Thoracic aorta (tissue), 2 donors: Measurements from ENCODE around the gene PIK3R6. TPM values are rescaled to one million over a fixed set of nuclear protein-coding genes. Genes with fewer than 3 reads are reported as not detected.

ENCODE experiments used
- ATAC-seq: fragments of 150-250 bp; one replicate; pipeline ENCODE4 v1.8.0; 2017; ENCODE audit warnings: low read depth; ENCODE audit not compliant: insufficient number of reproducible peaks, low FRiP score
- DNase-seq: peaks from one replicate; pipeline ENCODE4 v3.0.0-alpha.2; 2020; ENCODE audit warnings: low spot score
- H3K27ac ChIP-seq, 2 donors: fragments of 200-600 bp; sonication (generic); 1 replicate in 1 of 2; 2 replicates in 1 of 2; pipeline ENCODE4 v1.5.1; 2016; ENCODE audit warnings: mild to moderate bottlenecking in 2 of 2, moderate library complexity in 2 of 2
- H3K27me3 ChIP-seq: fragments of 200-600 bp; sonication (generic); replicated peaks from 2 replicates; pipeline ENCODE4 v1.6.0; 2016; ENCODE audit warnings: mild to moderate bottlenecking; ENCODE audit not compliant: insufficient read depth
- H3K36me3 ChIP-seq: fragments of 200-600 bp; sonication (generic); one replicate; pipeline ENCODE4 v1.5.1; 2016
- H3K4me1 ChIP-seq, 2 donors: fragments of 200-600 bp; sonication (generic); 1 replicate in 1 of 2; 2 replicates in 1 of 2; pipeline versions ENCODE4 v1.5.1 to v1.6.0; 2016; ENCODE audit warnings: low read depth in 2 of 2, mild to moderate bottlenecking in 1 of 2; ENCODE audit not compliant: control insufficient read depth in 1 of 2
- H3K4me3 ChIP-seq: fragments of 200-600 bp; sonication (generic); 2 replicates; pipeline ENCODE4 v1.5.1; 2016; ENCODE audit warnings: mild to moderate bottlenecking
- H3K9me3 ChIP-seq: fragments of 200-600 bp; sonication (generic); 2 replicates; pipeline ENCODE4 v1.5.1; 2016
- CTCF ChIP-seq: fragments of 200-600 bp; sonication (generic); IDR thresholded peaks from one replicate; pipeline ENCODE4 v1.5.1; 2019; ENCODE audit warnings: antibody characterized with exemption
- total RNA-seq, 2 donors: library from RNA; depleted of rRNA; stranded (reverse); fragments of >200 nt; gene quantifications; one replicate each; pipeline versions ENCODE4 v1.1.0 to v1.2.3, GENCODE V29; 2016

PIK3R6 gene
- total RNA-seq, 2 donors from 2014 or later: 1.5 to 3.5 TPM

- peak; percentile 23 for DNase-seq
- Histone ChIP-seq H3K4me1 (peaks cover 0 to 11% of the 10 kb centered on the region in 2 donors), H3K4me3 (no peak overlapping the region), H3K36me3 (no peaks in the 10 kb centered on the region), H3K9me3 (no peaks in the 10 kb centered on the region), H3K27ac (peak overlapping the region in 1 of 2 donors; percentile 38), H3K27me3 (no peaks in the 10 kb centered on the region)
- ATAC-seq: peak; percentile 39
- TF ChIP-seq CTCF: peak; percentile 85
Observed at GRCh38 chr17:8785547-8786413, 81.7 kb downstream of the PIK3R6 start.

- no peaks in the 10 kb centered on the region for H3K9me3 ChIP-seq
- no peak for DNase-seq
- no peak for ATAC-seq
- no peaks in the 10 kb centered on the region for H3K27me3 ChIP-seq
- H3K4me3 ChIP-seq: no peak overlapping the region
- H3K27ac ChIP-seq: no peak overlapping the region
- TF ChIP-seq CTCF: no peak
- H3K4me1 ChIP-seq: peaks cover 12 to 21% of the 10 kb centered on the region in 2 donors
- no peaks in the 10 kb centered on the region for H3K36me3 ChIP-seq
Observed at GRCh38 chr17:8782176-8782575, 85.3 kb downstream of the PIK3R6 start.

- no peak overlapping the region for H3K27ac ChIP-seq
- TF ChIP-seq CTCF: no peak
- H3K4me1 ChIP-seq: peaks cover 15 to 25% of the 10 kb centered on the region in 2 donors
- ATAC-seq (no peak), DNase-seq (no peak)
- no peaks in the 10 kb centered on the region for H3K27me3 ChIP-seq
- H3K36me3 ChIP-seq: no peaks in the 10 kb centered on the region
- no peaks in the 10 kb centered on the region for H3K9me3 ChIP-seq
- no peak overlapping the region for H3K4me3 ChIP-seq
Observed at GRCh38 chr17:8781776-8782175, 85.7 kb downstream of the PIK3R6 start.

GRCh38 chr17:8776881-8777280 is 90.6 kb downstream of the PIK3R6 start:
- Histone ChIP-seq H3K4me1 (peaks cover 29 to 30% of the 10 kb centered on the region in 2 donors), H3K36me3 (no peaks in the 10 kb centered on the region), H3K4me3 (no peak overlapping the region), H3K9me3 (no peaks in the 10 kb centered on the region), H3K27me3 (no peaks in the 10 kb centered on the region), H3K27ac (peak overlapping the region in 1 of 2 donors; percentile 22)
- no peak for ATAC-seq
- no peak for DNase-seq
- no peak for TF ChIP-seq CTCF

- DNase-seq (no peak), ATAC-seq (no peak)
- Histone ChIP-seq H3K27me3 (no peaks in the 10 kb centered on the region), H3K4me3 (no peak overlapping the region), H3K9me3 (no peaks in the 10 kb centered on the region), H3K4me1 (peaks cover 29 to 30% of the 10 kb centered on the region in 2 donors), H3K36me3 (no peaks in the 10 kb centered on the region), H3K27ac (peak overlapping the region; percentile 22 to 44)
- no peak for TF ChIP-seq CTCF
Observed at GRCh38 chr17:8776248-8776647, 91.2 kb downstream of the PIK3R6 start.
